GM23338 (cell line): Measurements from ENCODE around the gene KRT2.

ENCODE experiments used
- CREB1 ChIP-seq: fragments of 250-450 bp; sonication (Bioruptor Pico); IDR thresholded peaks from 2 replicates; pipeline ENCODE4 v1.5.0; 2020; ENCODE audit warnings: low read depth, mild to moderate bottlenecking, moderate library complexity
- CTCF ChIP-seq, 2 experiments: fragments of 200-600 bp in 1 of 2; sonication (generic) in 1 of 2; conservative IDR thresholded peaks; 2 replicates each; pipeline versions ENCODE4 v1.5.1 to v1.6.1; 2016 to 2017; ENCODE audit warnings: antibody characterized with exemption in 2 of 2, low read depth in 2 of 2, mild to moderate bottlenecking in 2 of 2, moderate library complexity in 1 of 2
- ETS1 ChIP-seq: IDR thresholded peaks from 2 replicates; pipeline ENCODE4 v1.6.1; 2016; ENCODE audit warnings: antibody characterized with exemption
- EZH2 ChIP-seq: fragments of 200-600 bp; sonication (generic); IDR thresholded peaks from one replicate; pipeline ENCODE4 v1.8.0; 2017; ENCODE audit warnings: antibody characterized with exemption, mild to moderate bottlenecking, low read depth; ENCODE audit not compliant: unreplicated experiment
- EZH2phosphoT487 ChIP-seq: fragments of 200-600 bp; sonication (generic); IDR thresholded peaks from one replicate; pipeline ENCODE4 v1.8.1; 2018; ENCODE audit warnings: antibody characterized with exemption; ENCODE audit not compliant: unreplicated experiment
- JUNB ChIP-seq: IDR thresholded peaks from one replicate; pipeline ENCODE4 v1.6.1; 2016; ENCODE audit warnings: antibody characterized with exemption; ENCODE audit not compliant: unreplicated experiment
- NANOG ChIP-seq: IDR thresholded peaks from 2 replicates; pipeline ENCODE4 v1.6.1; 2016; ENCODE audit warnings: antibody characterized with exemption, borderline replicate concordance
- POLR2AphosphoS5 ChIP-seq: IDR thresholded peaks from 2 replicates; pipeline ENCODE4 v1.6.1; 2016; ENCODE audit warnings: antibody characterized with exemption, low read depth
- REST ChIP-seq: IDR thresholded peaks from one replicate; pipeline ENCODE4 v1.6.1; 2018; ENCODE audit warnings: antibody characterized with exemption; ENCODE audit not compliant: unreplicated experiment
- ZNF114 ChIP-seq: fragments of 250-450 bp; sonication (Bioruptor Pico); IDR thresholded peaks from 2 replicates; pipeline ENCODE4 v1.5.0; 2020; ENCODE audit warnings: mild to moderate bottlenecking, moderate library complexity
- ZNF462 ChIP-seq: fragments of 250-450 bp; sonication (Bioruptor Pico); IDR thresholded peaks from 2 replicates; pipeline ENCODE4 v1.5.0; 2020; ENCODE audit warnings: mild to moderate bottlenecking, moderate library complexity

GRCh38 chr12:52634266-52635056 is 17.6 kb downstream of the KRT2 start:
- no peak for TF ChIP-seq CTCF (conservative IDR thresholded peaks at IDR 0.05; ENCODE audit: low read depth in 2 of 2)
- TF ChIP-seq REST, result no peak
- no peak for TF ChIP-seq POLR2AphosphoS5
- TF ChIP-seq EZH2, result no peak
- no peak for TF ChIP-seq CREB1 (CRISPR knock-in tag)
- no peak for TF ChIP-seq EZH2phosphoT487
- no peak for TF ChIP-seq JUNB
- no peak for TF ChIP-seq ZNF462
- TF ChIP-seq ZNF114 (CRISPR knock-in tag), result no peak
- TF ChIP-seq NANOG, result no peak
- TF ChIP-seq ETS1, result no peak
